Endothelial cell of umbilical vein (primary cell): ENCODE measurements around the gene SH3RF3. TPM values are rescaled to one million over a fixed set of nuclear protein-coding genes. Genes with fewer than 3 reads are reported as not detected.
A peak's percentile ranks its signal among the peaks of the same experiment; 100 is the strongest.

Source experiments
- BruUV-seq: library from RNA; stranded (reverse); fragments of 400-500 nt; replicated peaks from 2 replicates; lab custom pipeline; 2021; lab: Mats Ljungman, UMichigan
- CTCF ChIA-PET: fragments of 300-600, 350-600 bp; sonication (Branson Sonifier 250); formaldehyde crosslinking; loops from one replicate; lab custom pipeline; 2021; ENCODE audit warnings: antibody characterized with exemption, inconsistent platforms; lab: Charles Lee
- POLR2A ChIA-PET: fragments of 300-600, 350-600 bp; sonication (Branson Sonifier 250); formaldehyde crosslinking; loops from one replicate; lab custom pipeline; 2021; ENCODE audit warnings: antibody characterized with exemption, inconsistent platforms; lab: Charles Lee
- DNase-seq: peaks from one replicate; pipeline ENCODE4 v3.0.0-alpha.2; 2011; ENCODE audit warnings: low read depth, low spot score
- FAIRE-seq: peaks from 2 replicates; lab custom pipeline; 2011; peaks lifted over from hg19 to GRCh38; lab: Jason Lieb, UNC
- H2AFZ ChIP-seq: 2 replicates; pipeline ENCODE4 v1.6.0; 2012; ENCODE audit warnings: low read depth, low read length, control low read depth, inconsistent platforms
- H3K27ac ChIP-seq: 2 replicates; pipeline ENCODE4 v1.5.1; 2011; ENCODE audit warnings: low read depth, mild to moderate bottlenecking, control low read depth, low read length, moderate library complexity; ENCODE audit not compliant: insufficient read depth
- H3K27me3 ChIP-seq, 2 experiments: 2 replicates each; pipeline versions ENCODE4 v1.6.0 to v1.6.1; 2011; ENCODE audit warnings: low read length in 2 of 2, mixed read lengths in 1 of 2; ENCODE audit not compliant: control insufficient read depth in 2 of 2, insufficient read depth in 2 of 2
- H3K36me3 ChIP-seq, 2 experiments: 2 replicates in 1 of 2; 3 replicates in 1 of 2; pipeline ENCODE4 v1.5.1; 2011; ENCODE audit warnings: low read length in 2 of 2, mild to moderate bottlenecking in 1 of 2, moderate library complexity in 1 of 2; ENCODE audit not compliant: control insufficient read depth in 2 of 2, insufficient read depth in 2 of 2; ENCODE audit errors: extremely low read depth in 1 of 2
- H3K4me1 ChIP-seq: 3 replicates; pipeline ENCODE4 v1.5.1; 2011; ENCODE audit warnings: mild to moderate bottlenecking, low read length; ENCODE audit not compliant: control insufficient read depth, insufficient read depth; ENCODE audit errors: extremely low read depth
- H3K4me2 ChIP-seq: 2 replicates; pipeline ENCODE4 v1.6.1; 2011; ENCODE audit warnings: low read length, control low read depth, mixed read lengths; ENCODE audit not compliant: insufficient read depth
- H3K4me3 ChIP-seq, 3 experiments: fragments of 200-600 bp in 1 of 3; sonication (generic), shearing (Covaris generic) in 1 of 3; replicated peaks in 1 of 3; 2 replicates each; pipeline ENCODE4 v1.5.1; 2011 to 2016; ENCODE audit warnings: control low read depth in 3 of 3, low read length in 3 of 3, mild to moderate bottlenecking in 2 of 3, inconsistent platforms in 1 of 3, low read depth in 1 of 3, moderate library complexity in 1 of 3; ENCODE audit not compliant: insufficient read depth in 1 of 3
- H3K79me2 ChIP-seq: 2 replicates; pipeline ENCODE4 v1.6.0; 2012; ENCODE audit warnings: low read length, inconsistent platforms; ENCODE audit not compliant: control insufficient read depth, insufficient read depth
- H3K9ac ChIP-seq: replicated peaks from 2 replicates; pipeline ENCODE3; 2011; ENCODE audit warnings: low read length, control low read depth; ENCODE audit not compliant: insufficient read depth; ENCODE audit errors: extremely low read depth
- H3K9me1 ChIP-seq: replicated peaks from 3 replicates; pipeline ENCODE4 v1.6.0; 2011; ENCODE audit warnings: mild to moderate bottlenecking, low read length; ENCODE audit not compliant: control insufficient read depth, insufficient read depth; ENCODE audit errors: extremely low read depth
- H3K9me3 ChIP-seq: replicated peaks from 2 replicates; pipeline ENCODE4 v1.5.1; 2012; ENCODE audit warnings: low read length, inconsistent platforms; ENCODE audit not compliant: control insufficient read depth, insufficient read depth
- H4K20me1 ChIP-seq: replicated peaks from 2 replicates; pipeline ENCODE3; 2011; ENCODE audit warnings: mild to moderate bottlenecking, low read length; ENCODE audit not compliant: control insufficient read depth, insufficient read depth; ENCODE audit errors: extremely low read depth
- EZH2 ChIP-seq: IDR thresholded peaks from 2 replicates; pipeline ENCODE4 v1.6.1; 2012; ENCODE audit warnings: borderline replicate concordance, low read depth, mild to moderate bottlenecking, moderate library complexity, low read length, inconsistent platforms; ENCODE audit not compliant: severe bottlenecking
- FOS ChIP-seq: IDR thresholded peaks from 2 replicates; pipeline ENCODE4 v1.6.1; 2011; ENCODE audit warnings: mild to moderate bottlenecking, low read length, moderate library complexity, borderline replicate concordance; ENCODE audit not compliant: insufficient read depth
- GATA2 ChIP-seq: IDR thresholded peaks from 2 replicates; pipeline ENCODE4 v1.7.0; 2011; ENCODE audit warnings: low read depth, mild to moderate bottlenecking, moderate library complexity, mixed read lengths, low read length; ENCODE audit not compliant: insufficient read length, insufficient read depth
- JUN ChIP-seq: IDR thresholded peaks from 2 replicates; pipeline ENCODE4 v1.6.1; 2011; ENCODE audit warnings: borderline replicate concordance, low read depth; ENCODE audit not compliant: insufficient read length, insufficient read depth
- MYC ChIP-seq: IDR thresholded peaks from one replicate; pipeline ENCODE4 v1.6.1; 2011; ENCODE audit warnings: mild to moderate bottlenecking, low read depth, low read length
- POLR2A ChIP-seq: IDR thresholded peaks from 2 replicates; pipeline ENCODE4 v1.6.1; 2012; ENCODE audit warnings: low read depth, mild to moderate bottlenecking, control low read depth, low read length
- POLR2AphosphoS5 ChIP-seq: IDR thresholded peaks from 2 replicates; pipeline ENCODE4 v1.6.1; 2012; ENCODE audit warnings: low read depth, mild to moderate bottlenecking, control low read depth, low read length, moderate library complexity; ENCODE audit not compliant: insufficient read depth
- dilution Hi-C: fragments of 300-500 bp; cut with MboI; formaldehyde crosslinking; loops from one replicate; pipeline ENCODE4 v1.15.0; 2019; ENCODE audit warnings: low sequenced_read_pairs; ENCODE audit not compliant: extremely low pct_ligation_motif_present
- intact Hi-C: fragments of 100-400 bp; cut with micrococcal nuclease; formaldehyde crosslinking; loops from one replicate; pipeline ENCODE4 v1.10.0; 2022
- polyA plus RNA-seq, 4 experiments: library from polyadenylated mRNA; depleted of rRNA in 3 of 4; stranded (reverse) in 3 of 4; unstranded in 1 of 4; fragments of >200 nt; gene quantifications; 2 replicates each; pipeline versions ENCODE4 v1.2.1 to v1.2.3, GENCODE V29; 2011 to 2012; ENCODE audit warnings: missing spikeins in 1 of 4
- total RNA-seq: library from RNA; stranded (reverse); gene quantifications from 2 replicates; pipeline ENCODE4 v1.2.3, GENCODE V29; 2021
- TF ChIP-seq, protein P1 (sequence below), 2 donors: IDR thresholded peaks; 1 replicate in 1 of 2; 2 replicates in 1 of 2; pipeline ENCODE4 v1.5.1; 2011; ENCODE audit warnings: low read length in 2 of 2, mild to moderate bottlenecking in 2 of 2, moderate library complexity in 2 of 2, control low read depth in 1 of 2, inconsistent platforms in 1 of 2, low read depth in 1 of 2; ENCODE audit not compliant: insufficient read depth in 1 of 2; ENCODE audit errors: extremely low read depth in 1 of 2
- TF ChIP-seq, protein P2 (sequence below): IDR thresholded peaks from 2 replicates; pipeline ENCODE4 v1.6.1; 2011; ENCODE audit not compliant: insufficient read depth, insufficient read length

SH3RF3 gene
- total and polyA plus RNA-seq, 2 donors (not counting 3 experiments of a cell fraction or from before 2014, with no cell fraction given) = 3.8 to 14.7 TPM

DNA sequence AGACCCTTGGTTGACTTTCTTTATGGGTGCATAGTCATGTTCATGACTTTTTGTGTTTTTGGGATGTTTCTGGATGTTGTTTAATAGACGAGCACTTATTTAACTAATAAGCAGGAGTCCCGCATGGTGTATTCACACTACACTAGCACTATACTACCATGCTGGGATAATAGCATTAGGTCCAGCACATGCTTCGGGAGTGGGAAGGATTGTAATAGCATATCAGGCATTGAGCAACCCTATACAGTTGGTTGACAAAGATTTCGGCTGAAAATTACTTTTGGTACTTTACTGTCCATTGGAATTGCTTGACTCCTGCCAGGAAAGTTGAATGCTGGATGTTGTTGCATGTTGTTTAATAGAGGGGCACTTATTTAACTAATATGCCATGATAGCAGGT lies 2.8 kb downstream of the SH3RF3 start:
- ChIA-PET CTCF (interaction anchor here (1.2 to 8.7 kb wide), 5 partner anchors 14 to 377 kb away, joined by 3 to 163 read pairs (median 15); no protein-coding TSS in a partner anchor), POLR2A (no interaction called here)
- Histone ChIP-seq H3K9ac (no peak overlapping the region), H3K4me2 (no peak overlapping the region), H3K9me1 (no peaks in the 10 kb centered on the region), H4K20me1 (no peaks in the 10 kb centered on the region), H2AFZ (no peak overlapping the region), H3K27ac (no peak overlapping the region), H3K79me2 (peaks cover 72% of the 10 kb centered on the region), H3K9me3 (no peaks in the 10 kb centered on the region), H3K36me3 (no peaks in the 10 kb centered on the region), H3K27me3 (no peaks in the 10 kb centered on the region), H3K4me1 (peaks cover 18% of the 10 kb centered on the region), H3K4me3 (no peak overlapping the region)
- intact Hi-C loops = no loop called here
- FAIRE-seq (peak; percentile 18), DNase-seq (no peak)
- dilution Hi-C loops = no loop called here
- no peak for TF ChIP-seq POLR2A
- TF ChIP-seq MYC = no peak
- no peak for TF ChIP-seq EZH2
- no peak for TF ChIP-seq FOS
- TF ChIP-seq GATA2 = no peak
- TF ChIP-seq POLR2AphosphoS5 = no peak
- TF ChIP-seq JUN = no peak
- TF ChIP-seq, protein P1, sequence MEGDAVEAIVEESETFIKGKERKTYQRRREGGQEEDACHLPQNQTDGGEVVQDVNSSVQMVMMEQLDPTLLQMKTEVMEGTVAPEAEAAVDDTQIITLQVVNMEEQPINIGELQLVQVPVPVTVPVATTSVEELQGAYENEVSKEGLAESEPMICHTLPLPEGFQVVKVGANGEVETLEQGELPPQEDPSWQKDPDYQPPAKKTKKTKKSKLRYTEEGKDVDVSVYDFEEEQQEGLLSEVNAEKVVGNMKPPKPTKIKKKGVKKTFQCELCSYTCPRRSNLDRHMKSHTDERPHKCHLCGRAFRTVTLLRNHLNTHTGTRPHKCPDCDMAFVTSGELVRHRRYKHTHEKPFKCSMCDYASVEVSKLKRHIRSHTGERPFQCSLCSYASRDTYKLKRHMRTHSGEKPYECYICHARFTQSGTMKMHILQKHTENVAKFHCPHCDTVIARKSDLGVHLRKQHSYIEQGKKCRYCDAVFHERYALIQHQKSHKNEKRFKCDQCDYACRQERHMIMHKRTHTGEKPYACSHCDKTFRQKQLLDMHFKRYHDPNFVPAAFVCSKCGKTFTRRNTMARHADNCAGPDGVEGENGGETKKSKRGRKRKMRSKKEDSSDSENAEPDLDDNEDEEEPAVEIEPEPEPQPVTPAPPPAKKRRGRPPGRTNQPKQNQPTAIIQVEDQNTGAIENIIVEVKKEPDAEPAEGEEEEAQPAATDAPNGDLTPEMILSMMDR (IDR thresholded peaks at IDR 0.05; ENCODE audit: extremely low read depth in 1 of 2, insufficient read depth in 1 of 2, low read depth in 1 of 2, low read length in 2 of 2) = no peak
- TF ChIP-seq, protein P2, sequence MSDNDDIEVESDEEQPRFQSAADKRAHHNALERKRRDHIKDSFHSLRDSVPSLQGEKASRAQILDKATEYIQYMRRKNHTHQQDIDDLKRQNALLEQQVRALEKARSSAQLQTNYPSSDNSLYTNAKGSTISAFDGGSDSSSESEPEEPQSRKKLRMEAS = no peak
- TSS peak; percentile 10 for BruUV-seq
